Neural cell (in vitro differentiated cells): Measurements from ENCODE around the gene CALY.

Source experiments
- CTCF ChIP-seq: fragments of 450-650 bp; IDR thresholded peaks from 2 replicates; pipeline ENCODE4 v1.5.1; 2014; ENCODE audit warnings: antibody characterized with exemption, mild to moderate bottlenecking, moderate library complexity; ENCODE audit not compliant: poor library complexity, severe bottlenecking
- EP300 ChIP-seq: fragments of 450-650 bp; conservative IDR thresholded peaks from 2 replicates; pipeline ENCODE4 v1.6.1; 2014; ENCODE audit warnings: antibody characterized with exemption, mild to moderate bottlenecking, moderate library complexity; ENCODE audit not compliant: poor library complexity, severe bottlenecking
- EZH2 ChIP-seq: fragments of 200-600, 300-800 bp; shearing (Covaris generic), sonication (generic); IDR thresholded peaks from 2 replicates; pipeline ENCODE4 v1.6.1; 2014; ENCODE audit warnings: antibody characterized with exemption, low read length, borderline replicate concordance, mild to moderate bottlenecking; ENCODE audit not compliant: insufficient read depth, poor library complexity, severe bottlenecking
- MXI1 ChIP-seq: fragments of 450-650 bp; conservative IDR thresholded peaks from 2 replicates; pipeline ENCODE4 v1.6.1; 2014; ENCODE audit warnings: antibody characterized with exemption, mild to moderate bottlenecking; ENCODE audit not compliant: poor library complexity, severe bottlenecking
- POLR2AphosphoS5 ChIP-seq: IDR thresholded peaks from 2 replicates; pipeline ENCODE4 v1.6.1; 2012
- RAD21 ChIP-seq: fragments of 450-650 bp; conservative IDR thresholded peaks from 2 replicates; pipeline ENCODE4 v1.6.1; 2014; ENCODE audit warnings: antibody characterized with exemption, mild to moderate bottlenecking, moderate library complexity
- REST ChIP-seq: IDR thresholded peaks from 2 replicates; pipeline ENCODE4 v1.6.1; 2012; ENCODE audit warnings: borderline replicate concordance
- SMC3 ChIP-seq: fragments of 450-650 bp; conservative IDR thresholded peaks from 2 replicates; pipeline ENCODE4 v1.6.1; 2014; ENCODE audit warnings: antibody characterized with exemption, mild to moderate bottlenecking, moderate library complexity; ENCODE audit not compliant: poor library complexity
- TAF1 ChIP-seq: IDR thresholded peaks from 2 replicates; pipeline ENCODE4 v1.6.1; 2012; ENCODE audit warnings: low read depth

DNA sequence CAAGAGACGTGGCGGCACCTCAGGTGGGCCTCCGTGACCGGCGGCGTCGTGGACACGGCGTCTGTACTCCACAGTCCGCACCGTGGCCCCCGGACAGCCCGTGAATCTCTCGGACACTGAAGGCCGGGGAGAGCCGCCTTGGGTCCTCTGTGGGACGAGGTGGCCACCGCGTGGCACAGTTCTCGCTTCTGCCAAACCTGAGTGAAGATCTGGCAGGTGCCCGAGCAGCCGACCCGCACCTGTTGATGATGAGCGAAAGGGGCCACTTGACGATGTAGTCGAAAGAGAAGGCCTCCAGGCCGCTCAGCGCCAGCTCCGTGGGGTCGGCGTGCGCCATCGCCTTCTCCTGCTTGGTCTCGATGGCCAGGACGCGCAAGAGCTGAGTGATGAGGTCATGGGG lies 51.5 kb downstream of the CALY start:
- TF ChIP-seq EZH2 (no peak), CTCF (no peak), EP300 (no peak), MXI1 (no peak), SMC3 (no peak), RAD21 (no peak), POLR2AphosphoS5 (no peak), REST (no peak), TAF1 (no peak)
